IMR-90 (cell line): ENCODE results near the gene NCBP2L. TPM values are rescaled to one million over a fixed set of nuclear protein-coding genes. Genes with fewer than 3 reads are reported as not detected.

Experiments
- ATAC-seq: fragments of 200-7000 bp; cut with Tn5 transposase; 2 replicates; pipeline ENCODE4 v1.9.1; 2020; ENCODE audit warnings: low read depth, mild to moderate bottlenecking, moderate library complexity
- BruUV-seq: library from RNA; stranded (reverse); fragments of 400-500 nt; replicated peaks from 2 replicates; lab custom pipeline; 2021; lab: Mats Ljungman, UMichigan
- CTCF ChIA-PET: fragments of 300-600 bp; formaldehyde crosslinking; extraction: SDS; loops from one replicate; lab custom pipeline; 2021; ENCODE audit warnings: antibody characterized with exemption; lab: Yijun Ruan, JAX
- POLR2A ChIA-PET: fragments of 300-600 bp; sonication (Branson Sonifier 250); formaldehyde crosslinking; loops from one replicate; lab custom pipeline; 2022; ENCODE audit warnings: antibody characterized with exemption; ENCODE audit not compliant: unreplicated experiment; lab: Charles Lee
- DNase-seq: peaks from one replicate; pipeline ENCODE4 v3.0.0; 2013
- H2AFZ ChIP-seq: replicated peaks from 2 replicates; pipeline ENCODE3; 2013; ENCODE audit warnings: low read length, mild to moderate bottlenecking; ENCODE audit not compliant: poor library complexity
- H2AK5ac ChIP-seq: 2 replicates; pipeline ENCODE4 v1.6.1; 2013; ENCODE audit warnings: low read depth, low read length, inconsistent platforms
- H2AK9ac ChIP-seq: replicated peaks from 2 replicates; pipeline ENCODE3; 2013; ENCODE audit warnings: mild to moderate bottlenecking, low read depth, low read length, moderate library complexity; ENCODE audit not compliant: poor library complexity
- H2BK120ac ChIP-seq: 2 replicates; pipeline ENCODE4 v1.6.1; 2013; ENCODE audit warnings: low read depth, low read length, inconsistent platforms
- H2BK15ac ChIP-seq: 3 replicates; pipeline ENCODE4 v1.6.1; 2013; ENCODE audit warnings: low read depth, low read length, inconsistent platforms
- H2BK20ac ChIP-seq: 2 replicates; pipeline ENCODE4 v1.6.1; 2013; ENCODE audit warnings: low read depth, mild to moderate bottlenecking, inconsistent platforms, low read length, moderate library complexity
- H2BK5ac ChIP-seq: 2 replicates; pipeline ENCODE4 v1.6.1; 2013; ENCODE audit warnings: mild to moderate bottlenecking, low read depth, low read length, inconsistent platforms; ENCODE audit not compliant: poor library complexity, severe bottlenecking
- H3K14ac ChIP-seq: replicated peaks from 2 replicates; pipeline ENCODE4 v1.6.1; 2013; ENCODE audit warnings: low read depth, low read length, inconsistent platforms
- H3K18ac ChIP-seq: 2 replicates; pipeline ENCODE4 v1.6.1; 2013; ENCODE audit warnings: low read depth, low read length, control low read depth
- H3K23ac ChIP-seq: 2 replicates; pipeline ENCODE4 v1.6.1; 2013; ENCODE audit warnings: low read depth, low read length, inconsistent platforms
- H3K27ac ChIP-seq: 2 replicates; pipeline ENCODE4 v1.5.1; 2013; ENCODE audit warnings: mild to moderate bottlenecking, control low read depth, low read length; ENCODE audit not compliant: insufficient read depth
- H3K27me3 ChIP-seq: 2 replicates; pipeline ENCODE4 v1.6.1; 2013; ENCODE audit warnings: low read length; ENCODE audit not compliant: control insufficient read depth, insufficient read depth
- H3K36me3 ChIP-seq: 2 replicates; pipeline ENCODE4 v1.6.1; 2013; ENCODE audit warnings: low read length, mixed read lengths; ENCODE audit not compliant: control insufficient read depth, insufficient read depth
- H3K4ac ChIP-seq: 2 replicates; pipeline ENCODE4 v1.6.1; 2013; ENCODE audit warnings: low read depth, low read length, inconsistent platforms
- H3K4me1 ChIP-seq: 2 replicates; pipeline ENCODE4 v1.6.1; 2013; ENCODE audit warnings: low read length, mixed read lengths; ENCODE audit not compliant: control insufficient read depth, insufficient read depth
- H3K4me2 ChIP-seq: 2 replicates; pipeline ENCODE4 v1.6.1; 2013; ENCODE audit warnings: low read depth, mild to moderate bottlenecking, control low read depth, low read length, moderate library complexity
- H3K4me3 ChIP-seq: 2 replicates; pipeline ENCODE4 v1.5.1; 2013; ENCODE audit warnings: low read depth, mild to moderate bottlenecking, control low read depth, low read length, moderate library complexity; ENCODE audit not compliant: insufficient read depth
- H3K56ac ChIP-seq: 2 replicates; pipeline ENCODE4 v1.6.1; 2013; ENCODE audit warnings: low read length, inconsistent platforms; ENCODE audit not compliant: insufficient read depth; ENCODE audit errors: extremely low read depth
- H3K79me1 ChIP-seq, 2 experiments: 2 replicates each; pipeline ENCODE4 v1.6.1; 2013; ENCODE audit warnings: low read length in 2 of 2, inconsistent platforms in 1 of 2, low read depth in 1 of 2
- H3K9ac ChIP-seq: 2 replicates; pipeline ENCODE4 v1.6.1; 2013; ENCODE audit warnings: low read depth, low read length, control low read depth
- H3K9me1 ChIP-seq: 2 replicates; pipeline ENCODE4 v1.6.1; 2013; ENCODE audit warnings: low read length, inconsistent platforms; ENCODE audit not compliant: insufficient read depth
- H3K9me3 ChIP-seq: 2 replicates; pipeline ENCODE4 v1.6.1; 2013; ENCODE audit warnings: low read length; ENCODE audit not compliant: control insufficient read depth, insufficient read depth
- H4K20me1 ChIP-seq: 2 replicates; pipeline ENCODE4 v1.6.1; 2013; ENCODE audit warnings: low read length, inconsistent platforms; ENCODE audit not compliant: insufficient read depth
- H4K5ac ChIP-seq: 2 replicates; pipeline ENCODE4 v1.6.1; 2013; ENCODE audit warnings: mild to moderate bottlenecking, low read depth, low read length, control low read depth
- H4K8ac ChIP-seq, 2 experiments: 2 replicates each; pipeline ENCODE4 v1.6.1; 2013; ENCODE audit warnings: low read depth in 2 of 2, low read length in 2 of 2, control low read depth in 1 of 2, inconsistent platforms in 1 of 2
- H4K91ac ChIP-seq: 2 replicates; pipeline ENCODE4 v1.6.1; 2013; ENCODE audit warnings: low read depth, low read length, inconsistent platforms; ENCODE audit not compliant: insufficient read depth
- BHLHE40 ChIP-seq: fragments of 150-350 bp; IDR thresholded peaks from 2 replicates; pipeline ENCODE4 v1.6.1; 2016; ENCODE audit warnings: mild to moderate bottlenecking, low read depth, low read length
- CTCF ChIP-seq: conservative IDR thresholded peaks from 2 replicates; pipeline ENCODE4 v1.5.1; 2012; ENCODE audit warnings: mild to moderate bottlenecking, low read depth, low read length, improper control_type of control experiment
- MAFK ChIP-seq: IDR thresholded peaks from 2 replicates; pipeline ENCODE4 v1.6.1; 2012; ENCODE audit warnings: low read depth, low read length, improper control_type of control experiment
- MXI1 ChIP-seq: IDR thresholded peaks from 2 replicates; pipeline ENCODE4 v1.6.1; 2012; ENCODE audit warnings: low read depth, mild to moderate bottlenecking, low read length, moderate library complexity, borderline replicate concordance
- RFX5 ChIP-seq: IDR thresholded peaks from 2 replicates; pipeline ENCODE4 v1.8.0; 2012; ENCODE audit warnings: low read depth, mild to moderate bottlenecking, low read length, moderate library complexity
- USF2 ChIP-seq: fragments of 150-350 bp; IDR thresholded peaks from 2 replicates; pipeline ENCODE4 v1.6.1; 2017; ENCODE audit warnings: mild to moderate bottlenecking, antibody characterized with exemption, low read length, low read depth
- WGBS, 2 experiments: methylation state at CpG; one replicate each; pipeline versions ENCODE4 v1.1.5 to v1.1.7; 2013; ENCODE audit warnings: missing lambda C conversion rate in 2 of 2; ENCODE audit not compliant: insufficient read length in 1 of 2; ENCODE audit errors: extremely low coverage in 2 of 2; 5-methylcytosine and 5-hydroxymethylcytosine counted together
- dilution Hi-C: fragments of 300-500 bp; cut with HindIII; formaldehyde crosslinking; loops from one replicate; pipeline ENCODE4 v1.14.3; 2018; ENCODE audit warnings: low sequenced_read_pairs; ENCODE audit not compliant: unreplicated experiment
- in situ Hi-C: fragments of 300-500 bp; cut with MboI; formaldehyde crosslinking; loops from 3 replicates; pipeline ENCODE4 v1.14.3; 2019; ENCODE audit warnings: low sequenced_read_pairs, inconsistent platforms, mixed read lengths
- intact Hi-C: fragments of 100-400 bp; cut with micrococcal nuclease; formaldehyde crosslinking; loops from 2 replicates; pipeline ENCODE4 v1.10.0; 2022
- polyA plus RNA-seq, 3 experiments: library from polyadenylated mRNA; depleted of rRNA; stranded (reverse); fragments of >200 nt; gene quantifications; 2 replicates each; pipeline ENCODE4 v1.2.3, GENCODE V29; 2012; ENCODE audit warnings: low replicate concordance in 1 of 3
- total RNA-seq: library from RNA; depleted of rRNA; stranded (reverse); fragments of >200 nt; gene quantifications from 2 replicates; pipeline ENCODE4 v1.2.3, GENCODE V29; 2012

NCBP2L gene
- total and polyA plus RNA-seq, 2 of the 4 experiments (the other 2 are of a cell fraction), result not detected

- no peaks in the 10 kb centered on the region for H3K9me3 ChIP-seq
- H4K20me1 ChIP-seq, result no peaks in the 10 kb centered on the region; the same call in 1 of the 2 replicates
- no peak overlapping the region for H3K14ac ChIP-seq
- no peak overlapping the region for H3K27ac ChIP-seq
- intact Hi-C loops, result no loop called here
- H4K91ac ChIP-seq, result no peak overlapping the region
- no peak overlapping the region for H2BK120ac ChIP-seq
- WGBS, 2 experiments, result 48% methylated on average over 3 of the region's 7 CpGs; no CpG with 5 or more reads in 1 of the 2 experiments
- no peak for TF ChIP-seq CTCF
- TF ChIP-seq USF2, result no peak
- no peak for TF ChIP-seq RFX5
- TF ChIP-seq MAFK, result no peak
- no peak for TF ChIP-seq MXI1
- TF ChIP-seq BHLHE40, result no peak
- no peak for DNase-seq
- CTCF ChIA-PET, result no interaction called here
- H3K9me1 ChIP-seq, result no peaks in the 10 kb centered on the region; the same call in 1 of the 2 replicates
- H3K9ac ChIP-seq, result no peak overlapping the region
- no peak overlapping the region for H2AK5ac ChIP-seq
- POLR2A ChIA-PET, result no interaction called here
- dilution Hi-C loops, result no loop called here
- H3K4ac ChIP-seq, result no peak overlapping the region
- no peak overlapping the region for H2BK5ac ChIP-seq
- no peak overlapping the region for H2AFZ ChIP-seq
- H3K79me1 ChIP-seq, result no peaks in the 10 kb centered on the region
- no peak overlapping the region for H3K18ac ChIP-seq
- H3K36me3 ChIP-seq, result no peaks in the 10 kb centered on the region
- H2BK20ac ChIP-seq, result no peak overlapping the region
- no peak for ATAC-seq
- BruUV-seq, result no TSS peak
- no peak overlapping the region for H4K8ac ChIP-seq
- no peaks in the 10 kb centered on the region for H3K4me1 ChIP-seq
- H3K23ac ChIP-seq, result no peak overlapping the region
- no peak overlapping the region for H3K4me2 ChIP-seq
- no peak overlapping the region for H2AK9ac ChIP-seq
- no peak overlapping the region for H3K4me3 ChIP-seq
- H3K27me3 ChIP-seq, result peaks cover 61% of the 10 kb centered on the region
- no peak overlapping the region for H3K56ac ChIP-seq
- no peak overlapping the region for H2BK15ac ChIP-seq
- no peak overlapping the region for H4K5ac ChIP-seq
- in situ Hi-C loops, result no loop called here
Measured at GRCh38 chrX:107750861-107751445, 26.6 kb upstream of the NCBP2L start.
